ENCODE results near the gene BHLHA9. TPM values are rescaled to one million over a fixed set of nuclear protein-coding genes. Genes with fewer than 3 reads are reported as not detected.
"Not testable (repeated sequence)": the region's sequence is repeated elsewhere in the genome, so short reads cannot be mapped to it uniquely, and the experiment has no call there.

BHLHA9 gene
- total RNA-seq, 8 experiments from 2014 or later = not detected

DNA sequence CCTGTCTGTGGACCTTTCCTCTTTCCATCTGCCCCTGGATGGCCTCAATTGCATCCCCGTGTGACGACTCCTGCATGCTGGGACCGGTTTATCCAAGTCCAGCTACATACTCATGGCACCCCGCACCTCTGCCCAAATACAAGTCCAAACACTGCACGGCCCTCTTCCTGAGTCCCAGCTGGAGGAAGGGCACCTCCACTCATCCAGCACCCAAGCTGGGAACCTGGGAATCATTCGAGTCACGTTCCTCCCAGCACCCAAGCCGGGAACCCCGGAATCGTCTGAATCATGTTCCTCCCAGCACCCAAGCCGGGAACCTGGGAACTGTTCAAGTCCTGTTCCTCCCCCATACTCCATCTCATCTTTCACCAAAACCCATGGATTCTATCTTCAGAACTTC lies 19.5 kb downstream of the BHLHA9 start:
- 50 to 100% (median 90%) methylated on average over 1 to 11 of the region's 11 CpGs; no CpG with 5 or more reads in 3 of the 10 experiments for WGBS, 10 experiments

GRCh38 chr17:1290676-1291075 lies 20.4 kb downstream of the BHLHA9 start:
- 80 to 100% (median 84%) methylated on average over 1 to 7 of the region's 13 CpGs; no CpG with 5 or more reads in 3 of the 10 experiments for WGBS, 10 experiments
- Histone ChIP-seq H3K4me1 (replicated peaks in 1 of 2) (no peaks in the 10 kb centered on the region), H3K4me3 (no peak overlapping the region), H3K27ac (no peak overlapping the region)
- no peak for ATAC-seq (replicated peaks in 6 of 8)
- in situ Hi-C loops (cut with MboI; ENCODE audit: low pct_unique_long_range_greater_than_20kb in 2 of 9, low sequenced_read_pairs in 9 of 9, unreplicated experiment in 9 of 9) = no loop called here

More for the DNA sequence above, 19.5 kb downstream of the BHLHA9 start:
- ATAC-seq (replicated peaks in 6 of 8) = no peak
- Histone ChIP-seq H3K4me3 (no peak overlapping the region), H3K27ac (no peak overlapping the region), H3K4me1 (replicated peaks in 1 of 2) (no peaks in the 10 kb centered on the region)
- in situ Hi-C loops (cut with MboI; ENCODE audit: low pct_unique_long_range_greater_than_20kb in 2 of 9, low sequenced_read_pairs in 9 of 9, unreplicated experiment in 9 of 9) = no loop called here

DNA sequence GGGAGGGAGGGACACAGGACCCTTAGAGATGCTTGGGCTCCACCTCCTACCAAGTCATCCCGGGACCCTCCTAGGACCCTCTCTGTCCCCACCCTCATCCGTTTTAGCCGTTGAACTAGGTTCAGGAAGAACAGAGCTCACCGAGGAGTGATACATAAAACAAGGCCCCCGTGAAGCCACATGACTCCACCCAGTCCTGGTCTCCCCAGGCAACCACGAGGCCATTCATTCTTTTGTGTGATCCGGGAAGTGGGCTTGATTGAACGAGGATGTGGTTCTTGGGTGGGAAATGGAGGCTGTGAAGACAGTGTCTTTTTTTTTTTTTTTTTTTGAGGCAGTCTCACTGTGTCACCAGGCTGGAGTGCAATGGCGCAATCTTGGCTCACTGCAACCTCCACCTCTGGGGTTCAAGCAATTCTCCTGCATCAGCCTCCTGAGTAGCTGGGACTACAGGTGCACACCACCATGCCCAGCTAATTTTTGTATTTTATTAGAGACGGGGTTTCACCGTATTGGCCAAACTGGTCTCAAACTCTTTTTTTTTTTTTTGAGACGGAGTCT lies 24.0 kb downstream of the BHLHA9 start:
- in situ Hi-C loops (cut with MboI; ENCODE audit: low pct_unique_long_range_greater_than_20kb in 2 of 9, low sequenced_read_pairs in 9 of 9, unreplicated experiment in 9 of 9) = no loop called here
- H3K4me1 ChIP-seq (replicated peaks in 1 of 2) = peaks cover 11 to 16% of the 10 kb centered on the region in 2 donors
- H3K27ac ChIP-seq = no peak overlapping the region
- H3K4me3 ChIP-seq = no peak overlapping the region
- no peak for ATAC-seq (replicated peaks in 6 of 8)
- 19 to 73% (median 37%) methylated on average over 1 to 5 of the region's 12 CpGs; no CpG with 5 or more reads in 3 of the 10 experiments for WGBS, 10 experiments

DNA sequence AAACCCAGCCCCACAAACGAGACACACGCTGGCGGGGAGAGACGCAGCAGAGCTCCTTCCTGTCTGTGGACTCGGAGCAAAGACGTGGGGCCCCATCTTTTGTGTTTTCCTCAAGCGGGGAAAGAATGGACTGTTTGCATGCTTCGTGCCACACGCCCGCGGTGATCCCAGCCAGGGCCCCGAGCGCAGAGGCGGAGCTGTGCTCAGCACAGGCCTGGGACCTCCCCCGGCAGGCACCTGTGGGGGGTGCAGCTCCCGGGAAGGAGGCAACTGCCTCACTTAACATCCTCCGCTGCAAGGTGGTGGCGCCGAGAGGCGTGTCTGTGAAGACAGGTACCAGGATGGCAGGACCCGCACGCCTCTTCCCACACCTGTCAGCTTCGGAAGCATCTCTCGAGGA lies 28.4 kb downstream of the BHLHA9 start:
- WGBS, 10 experiments = 10 to 60% (median 17%) methylated on average over 2 to 10 of the region's 24 CpGs; no CpG with 5 or more reads in 7 of the 10 experiments
- Histone ChIP-seq H3K4me1 (replicated peaks in 1 of 2) (peaks cover 21 to 29% of the 10 kb centered on the region in 2 donors), H3K27ac (no peak overlapping the region), H3K4me3 (no peak overlapping the region)
- in situ Hi-C loops (cut with MboI; ENCODE audit: low pct_unique_long_range_greater_than_20kb in 2 of 9, low sequenced_read_pairs in 9 of 9, unreplicated experiment in 9 of 9) = no loop called here
- ATAC-seq (replicated peaks in 6 of 8) = peak; percentile 52 to 89 (median 82)

DNA sequence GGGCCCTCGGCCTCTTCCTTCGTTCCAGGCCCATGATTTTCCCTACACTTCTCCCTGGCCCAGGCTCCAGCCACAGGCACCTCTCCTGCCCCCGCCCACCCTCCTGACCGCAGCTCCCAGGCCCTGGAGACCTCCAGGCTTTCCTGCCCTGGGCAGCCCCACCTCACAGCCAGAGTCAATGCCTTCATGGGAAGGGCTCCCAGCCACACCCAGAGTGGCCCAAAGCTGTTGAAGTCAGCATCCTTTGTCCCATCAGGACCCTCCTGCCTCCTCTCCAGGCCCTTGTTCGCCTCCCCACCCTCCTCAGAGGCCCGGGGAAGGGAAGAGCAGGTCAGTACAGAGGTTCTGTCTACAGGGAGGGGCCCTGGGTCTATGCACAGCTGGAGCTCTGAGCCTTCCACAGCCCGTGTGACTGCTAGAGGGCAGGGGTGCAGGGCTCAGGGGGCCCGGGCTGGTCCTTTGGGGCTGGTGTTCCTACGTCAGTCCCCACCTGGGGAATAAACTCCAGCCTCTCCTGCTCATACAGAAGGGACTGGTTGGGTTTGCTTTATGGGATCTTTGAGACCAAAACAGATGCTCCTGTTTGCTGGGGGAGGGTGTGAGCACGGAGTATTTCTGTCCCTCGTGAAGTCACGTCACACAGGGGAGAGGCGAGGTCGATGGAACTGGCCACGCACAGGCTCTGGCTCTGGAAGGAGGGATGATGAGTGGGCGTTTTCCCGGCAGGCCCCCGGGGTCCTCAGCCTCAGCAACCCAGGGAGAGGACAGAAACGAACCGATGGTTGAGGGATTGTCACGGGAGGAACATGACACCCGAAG lies 29.5 kb downstream of the BHLHA9 start:
- peaks cover 22 to 30% of the 10 kb centered on the region in 2 donors for H3K4me1 ChIP-seq (replicated peaks in 1 of 2)
- in situ Hi-C loops (cut with MboI; ENCODE audit: low pct_unique_long_range_greater_than_20kb in 2 of 9, low sequenced_read_pairs in 9 of 9, unreplicated experiment in 9 of 9) = no loop called here
- peak in 7 of 8 experiments; percentile 18 to 72 (median 67) for ATAC-seq (replicated peaks in 6 of 8)

GRCh38 chr17:1300371-1300905 lies 30.2 kb downstream of the BHLHA9 start:
- in situ Hi-C loops (cut with MboI; ENCODE audit: low pct_unique_long_range_greater_than_20kb in 2 of 9, low sequenced_read_pairs in 9 of 9, unreplicated experiment in 9 of 9) = no loop called here
- Histone ChIP-seq H3K4me1 (replicated peaks in 1 of 2) (peaks cover 27 to 34% of the 10 kb centered on the region in 2 donors), H3K4me3 (no peak overlapping the region), H3K27ac (no peak overlapping the region)
- 68 to 100% methylated on average over 2 to 3 of the region's 17 CpGs; no CpG with 5 or more reads in 8 of the 10 experiments for WGBS, 10 experiments
- ATAC-seq (replicated peaks in 6 of 8) = peak in 1 of 8 experiments; percentile 17

More for the DNA sequence above, 29.5 kb downstream of the BHLHA9 start:
- Histone ChIP-seq H3K27ac (no peak overlapping the region), H3K4me3 (no peak overlapping the region)
- 40 to 87% (median 42%) methylated on average over 1 to 3 of the region's 22 CpGs; no CpG with 5 or more reads in 7 of the 10 experiments for WGBS, 10 experiments

- Histone ChIP-seq H3K4me1 (replicated peaks in 1 of 2) (peaks cover 27 to 36% of the 10 kb centered on the region in 2 donors), H3K4me3 (no peak overlapping the region), H3K27ac (no peak overlapping the region)
- in situ Hi-C loops (cut with MboI; ENCODE audit: low pct_unique_long_range_greater_than_20kb in 2 of 9, low sequenced_read_pairs in 9 of 9, unreplicated experiment in 9 of 9) = no loop called here
- no peak for ATAC-seq (replicated peaks in 6 of 8)
- WGBS, 10 experiments = 60 to 93% (median 82%) methylated on average over 1 to 9 of the region's 14 CpGs; no CpG with 5 or more reads in 6 of the 10 experiments
These were observed 31.3 kb downstream of the BHLHA9 start for GRCh38 chr17:1301546-1301945.

DNA sequence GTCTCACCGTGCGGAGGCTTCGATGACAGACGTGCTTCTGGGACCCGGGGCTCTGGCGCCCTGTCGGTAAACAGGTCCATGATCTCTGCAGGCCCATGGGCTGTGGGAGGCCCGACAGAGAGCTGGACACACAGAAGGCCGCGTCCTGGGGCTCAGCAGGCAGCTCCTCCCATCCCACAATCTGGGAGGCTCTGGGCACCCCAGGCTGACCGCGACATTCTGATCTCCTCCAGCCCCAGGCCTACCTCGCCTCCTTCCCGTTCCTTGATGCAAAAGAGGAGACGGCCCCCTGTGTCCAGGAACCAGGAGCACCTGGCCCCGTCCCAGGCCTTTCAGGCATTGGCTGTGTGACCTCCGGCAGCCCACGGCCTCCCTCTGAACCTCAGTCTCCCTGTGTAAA lies 32.5 kb downstream of the BHLHA9 start:
- ATAC-seq (replicated peaks in 6 of 8) = no peak
- H3K4me1 ChIP-seq (replicated peaks in 1 of 2) = peaks cover 27 to 35% of the 10 kb centered on the region in 2 donors
- WGBS, 10 experiments = 57 to 100% (median 81%) methylated on average over 1 to 7 of the region's 18 CpGs; no CpG with 5 or more reads in 5 of the 10 experiments
- H3K4me3 ChIP-seq = no peak overlapping the region
- no peak overlapping the region for H3K27ac ChIP-seq
- in situ Hi-C loops (cut with MboI; ENCODE audit: low pct_unique_long_range_greater_than_20kb in 2 of 9, low sequenced_read_pairs in 9 of 9, unreplicated experiment in 9 of 9) = no loop called here

- Histone ChIP-seq H3K27ac (no peak overlapping the region), H3K4me3 (no peak overlapping the region), H3K4me1 (replicated peaks in 1 of 2) (peaks cover 15 to 18% of the 10 kb centered on the region in 2 donors)
- no peak for ATAC-seq (replicated peaks in 6 of 8)
- in situ Hi-C loops (cut with MboI; ENCODE audit: low pct_unique_long_range_greater_than_20kb in 2 of 9, low sequenced_read_pairs in 9 of 9, unreplicated experiment in 9 of 9) = no loop called here
- WGBS, 10 experiments = 60 to 100% (median 90%) methylated on average over 1 of the region's 5 CpGs; no CpG with 5 or more reads in 7 of the 10 experiments
These were observed 34.3 kb downstream of the BHLHA9 start for GRCh38 chr17:1304522-1304921.

- Histone ChIP-seq H3K27ac (no peak overlapping the region), H3K4me1 (replicated peaks in 1 of 2) (peaks cover 9 to 12% of the 10 kb centered on the region in 2 donors), H3K4me3 (no peak overlapping the region)
- peak in 5 of 8 experiments; percentile 50 to 80 (median 79) for ATAC-seq (replicated peaks in 6 of 8)
- in situ Hi-C loops (cut with MboI; ENCODE audit: low pct_unique_long_range_greater_than_20kb in 2 of 9, low sequenced_read_pairs in 9 of 9, unreplicated experiment in 9 of 9) = no loop called here
- WGBS, 10 experiments = 43 to 90% (median 73%) methylated on average over 1 to 9 of the region's 19 CpGs; no CpG with 5 or more reads in 5 of the 10 experiments
These were observed 34.8 kb downstream of the BHLHA9 start for GRCh38 chr17:1304962-1305563.

- ATAC-seq (replicated peaks in 6 of 8); in situ Hi-C loops (cut with MboI; ENCODE audit: low pct_unique_long_range_greater_than_20kb in 2 of 9, low sequenced_read_pairs in 9 of 9, unreplicated experiment in 9 of 9); H3K27ac ChIP-seq; H3K4me3 ChIP-seq: not testable (repeated sequence)
- 40 to 95% (median 55%) methylated on average over 1 to 7 of the region's 16 CpGs; no CpG with 5 or more reads in 6 of the 10 experiments for WGBS, 10 experiments
- H3K4me1 ChIP-seq (replicated peaks in 1 of 2) = peaks cover 14 to 16% of the 10 kb centered on the region in 2 donors
These were observed 37.6 kb downstream of the BHLHA9 start for GRCh38 chr17:1307829-1308228.

DNA sequence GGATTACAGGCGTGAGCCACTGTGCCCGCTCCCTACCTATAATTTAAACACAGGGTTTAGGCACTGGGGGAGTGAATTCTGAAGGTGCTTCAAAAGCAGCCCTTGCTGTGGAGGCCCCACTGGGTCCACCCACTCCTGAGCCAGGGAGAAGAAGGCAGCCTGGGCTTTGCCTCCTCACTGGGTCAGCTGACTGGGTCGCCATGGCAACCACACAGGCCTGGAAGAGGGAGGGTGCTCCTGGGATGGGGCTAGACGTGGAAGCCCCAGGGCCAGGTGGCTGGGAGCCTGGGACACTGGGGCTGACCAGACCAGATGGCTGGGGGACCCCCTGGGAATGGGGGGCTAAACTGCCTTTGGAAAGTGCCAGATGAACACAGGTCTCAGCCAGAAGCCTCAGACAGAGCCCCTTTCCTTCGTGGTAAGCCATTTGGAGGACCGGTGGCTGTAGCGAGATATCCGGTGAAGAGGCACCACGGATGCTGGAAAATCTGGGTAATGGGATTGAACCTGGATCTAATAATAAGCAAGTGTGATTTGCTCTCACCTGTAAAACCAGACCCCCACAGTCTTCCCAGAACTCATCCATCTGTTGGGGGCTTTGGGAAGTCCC lies 42.1 kb downstream of the BHLHA9 start:
- peak; percentile 59 to 100 (median 100) for ATAC-seq (replicated peaks in 6 of 8)
- H3K4me1 ChIP-seq (replicated peaks in 1 of 2) = peaks cover 8 to 9% of the 10 kb centered on the region in 2 donors
- no peak overlapping the region for H3K4me3 ChIP-seq
- no peak overlapping the region for H3K27ac ChIP-seq
- WGBS, 10 experiments = 0 to 60% (median 25%) methylated on average over 1 to 4 of the region's 9 CpGs; no CpG with 5 or more reads in 6 of the 10 experiments
- in situ Hi-C loops (cut with MboI; ENCODE audit: low pct_unique_long_range_greater_than_20kb in 2 of 9, low sequenced_read_pairs in 9 of 9, unreplicated experiment in 9 of 9) = no loop called here
